GM18511 (cell line): ENCODE measurements around the gene ANGEL2.
"Not testable (repeated sequence)": the region's sequence is repeated elsewhere in the genome, so short reads cannot be mapped to it uniquely, and the experiment has no call there.

Experiments
- ATAC-seq: cut with Tn5 transposase; IDR thresholded peaks from one replicate; pipeline ENCODE4 v1.9.1; 2021; ENCODE audit warnings: mild to moderate bottlenecking, moderate library complexity; ENCODE audit not compliant: unreplicated experiment

Gene ANGEL2

DNA sequence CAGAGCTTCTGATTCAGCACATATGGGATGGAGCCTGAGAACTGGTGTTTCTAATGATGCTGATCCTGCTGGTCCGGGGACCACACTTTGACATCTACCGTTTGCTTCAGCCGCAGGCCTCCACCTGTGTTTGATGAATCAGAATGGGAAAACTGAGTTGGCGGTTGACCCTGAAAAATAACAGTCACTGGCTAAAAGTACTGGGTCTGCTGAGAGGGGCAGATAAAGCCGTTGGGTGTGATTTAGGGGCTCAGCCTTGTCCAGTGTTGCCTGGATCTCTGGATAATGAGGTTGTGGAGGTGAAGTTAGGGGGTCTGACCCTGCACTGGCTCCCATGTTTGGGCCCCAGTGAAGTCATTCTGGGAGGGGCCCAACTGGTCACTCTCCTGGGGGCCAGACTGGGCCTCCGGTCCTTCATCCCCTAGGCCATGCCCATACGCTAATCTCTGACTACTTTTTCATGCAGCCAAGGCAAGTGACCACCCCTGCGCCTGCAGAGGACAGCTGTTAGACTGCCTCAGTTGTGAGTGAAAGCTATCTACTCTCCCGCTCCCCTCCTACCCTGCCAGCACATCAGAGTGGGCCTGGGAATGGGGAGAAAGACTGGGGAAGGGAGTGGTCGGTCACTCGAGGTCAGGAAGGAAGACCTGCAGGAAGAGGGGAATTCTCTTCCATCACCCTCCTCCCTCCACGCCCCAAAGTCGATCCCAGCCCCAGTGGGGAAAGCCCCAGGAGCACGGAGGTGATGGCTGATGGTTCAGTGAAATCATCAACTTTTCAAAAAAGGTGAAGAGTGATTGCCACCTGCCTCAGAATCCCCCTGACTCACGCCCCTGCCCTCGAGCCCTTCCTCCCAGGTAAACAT is 37.7 kb downstream of the ANGEL2 start:
- no peak for ATAC-seq

- no peak for ATAC-seq
Measured at GRCh38 chr1:212976586-212976985, 39.1 kb downstream of the ANGEL2 start.

DNA sequence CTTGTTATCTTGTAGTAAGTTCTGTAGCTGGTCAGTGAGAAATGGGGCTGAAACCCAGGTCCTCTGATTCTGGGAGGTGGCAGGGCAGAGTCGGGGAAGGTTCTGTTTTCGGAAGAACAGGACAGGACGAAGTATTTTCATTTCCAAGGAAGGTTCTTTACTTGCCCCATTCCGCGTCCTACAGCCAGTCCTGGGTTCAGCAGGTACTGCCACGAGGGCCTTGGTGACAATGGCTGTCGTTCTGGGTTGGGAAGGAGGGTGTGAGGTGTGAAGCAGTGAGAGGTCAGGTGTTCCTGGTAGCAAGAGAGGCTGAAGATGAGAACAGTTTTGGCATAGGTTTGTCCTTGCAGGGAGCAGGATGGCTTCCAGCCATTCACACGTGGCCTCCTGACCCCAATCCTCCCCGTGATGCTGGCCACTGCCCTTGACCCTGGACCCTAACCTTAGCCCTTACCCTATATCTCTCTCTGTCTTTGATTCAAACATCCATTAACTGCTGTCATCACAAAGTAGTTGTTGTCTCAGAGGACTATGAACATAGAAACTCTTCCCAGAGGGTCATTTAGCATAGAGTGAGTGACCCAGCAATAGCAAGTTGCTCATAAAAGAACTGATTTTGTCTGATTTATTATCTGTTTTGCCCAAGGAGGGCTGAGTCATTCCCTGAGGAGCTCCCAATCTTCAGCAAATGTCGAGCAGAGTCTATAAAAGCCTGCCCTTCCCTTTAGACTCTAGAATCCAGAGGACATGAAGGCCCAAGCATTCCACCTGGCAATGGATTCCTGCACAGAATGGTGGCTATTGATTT is 40.4 kb downstream of the ANGEL2 start:
- no peak for ATAC-seq

GRCh38 chr1:212974711-212975110 is 41.0 kb downstream of the ANGEL2 start:
- ATAC-seq, result no peak

DNA sequence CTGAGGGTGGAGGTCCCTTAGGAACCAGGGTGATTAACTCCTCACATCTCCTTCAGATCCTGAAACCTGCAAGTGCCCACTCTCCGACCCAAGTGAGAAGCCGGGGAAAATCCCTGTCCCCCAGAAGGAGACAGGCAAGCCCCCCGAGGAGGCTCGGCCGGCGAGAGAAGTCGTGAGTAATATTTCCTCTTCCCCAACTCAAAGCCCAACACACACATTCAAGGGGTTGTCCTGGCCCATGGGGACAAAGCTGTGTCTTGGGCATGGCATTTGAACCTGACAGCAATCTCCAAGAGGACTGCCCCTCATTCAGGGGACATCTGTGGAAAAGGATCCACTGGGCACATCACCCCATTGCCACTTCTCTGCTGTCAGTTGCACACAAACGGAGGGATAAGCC is 41.8 kb downstream of the ANGEL2 start:
- ATAC-seq, result no peak

GRCh38 chr1:212973426-212973825 is 42.2 kb downstream of the ANGEL2 start:
- ATAC-seq, result no peak

GRCh38 chr1:212971312-212971711 is 44.4 kb downstream of the ANGEL2 start:
- no peak for ATAC-seq

DNA sequence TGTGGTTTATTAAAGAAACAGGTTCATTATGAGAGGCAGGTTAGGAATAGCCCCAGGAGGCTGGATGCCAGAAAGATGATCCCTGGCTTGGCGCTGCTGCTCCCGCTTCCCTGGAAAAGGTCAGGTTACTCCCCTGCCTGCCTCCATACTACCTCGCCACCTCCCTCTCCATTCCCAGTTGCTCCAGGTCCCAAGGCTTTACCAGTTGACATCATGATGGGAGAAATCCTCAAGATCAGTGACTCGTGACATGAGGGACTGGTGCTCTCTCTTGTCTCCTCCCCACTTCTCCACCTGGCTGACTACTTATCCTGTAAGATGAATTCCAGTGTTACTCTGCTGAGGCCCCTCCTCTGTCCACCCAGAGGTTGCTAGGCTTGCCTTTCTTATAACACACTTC is 45.6 kb downstream of the ANGEL2 start:
- no peak for ATAC-seq

DNA sequence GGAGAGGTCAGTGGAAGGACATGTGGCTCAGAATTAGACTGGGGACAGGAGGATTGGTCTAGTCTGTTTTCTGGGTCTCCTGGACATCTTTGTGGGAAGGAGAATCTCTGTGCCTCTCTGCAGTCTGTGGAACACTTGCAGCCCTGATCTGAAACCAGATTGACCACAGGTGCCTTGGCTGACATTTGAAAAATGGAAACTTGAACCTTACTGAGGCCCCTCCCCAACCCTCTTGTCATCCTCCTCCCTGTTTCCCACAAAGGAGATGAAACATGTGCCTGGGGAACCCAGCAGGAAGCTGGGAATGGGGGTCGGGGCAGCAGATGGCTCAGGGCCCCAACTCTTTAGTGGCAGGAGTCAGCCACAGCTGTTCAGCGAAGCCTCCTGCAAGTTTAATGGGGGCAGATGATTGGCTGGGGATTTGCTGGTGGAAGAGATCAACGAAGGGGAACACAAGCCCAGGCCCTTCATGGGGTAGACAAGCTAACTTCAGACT is 47.3 kb downstream of the ANGEL2 start:
- peak; percentile 72 for ATAC-seq

- peak; percentile 60 for ATAC-seq
Measured at GRCh38 chr1:212967801-212968200, 47.9 kb downstream of the ANGEL2 start.

DNA sequence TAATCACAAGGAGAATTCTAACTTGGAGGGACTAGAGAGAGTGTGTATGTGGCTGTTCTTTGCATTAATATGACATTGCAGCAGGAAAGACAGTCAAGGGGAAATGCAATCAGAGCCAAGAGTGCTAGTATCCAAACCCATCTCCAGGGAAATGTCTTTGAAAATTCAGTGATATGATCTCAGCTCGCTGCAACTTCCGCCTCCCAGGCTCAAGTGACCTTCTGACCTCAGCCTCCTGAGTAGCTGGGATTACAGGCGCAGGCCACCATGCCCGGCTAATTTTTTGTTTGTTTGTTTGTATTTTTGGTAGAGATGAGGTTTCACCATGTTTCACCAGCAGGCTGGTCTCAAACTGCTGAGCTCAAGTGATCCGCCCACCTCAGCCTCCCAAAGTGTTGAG is 49.1 kb downstream of the ANGEL2 start:
- ATAC-seq, result no peak

DNA sequence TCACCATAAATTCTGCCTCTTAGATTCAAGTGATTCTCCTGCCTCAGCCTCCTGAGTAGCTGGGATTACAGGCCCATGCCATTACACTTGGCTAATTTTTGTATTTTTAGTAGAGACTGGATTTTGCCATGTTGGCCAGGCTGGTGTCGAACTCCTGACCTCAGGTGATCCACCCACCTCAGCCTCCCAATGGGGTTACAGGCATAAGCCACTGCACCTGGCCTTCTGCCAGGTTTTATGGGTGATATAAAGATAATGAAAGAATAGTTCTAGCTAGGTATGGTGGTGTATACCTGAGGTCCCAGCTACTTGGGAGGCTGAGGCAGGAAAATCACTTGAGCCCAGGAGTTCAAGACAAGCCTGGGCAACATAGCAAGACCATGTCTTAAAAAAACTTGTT is 50.7 kb downstream of the ANGEL2 start:
- not testable (repeated sequence) for ATAC-seq

DNA sequence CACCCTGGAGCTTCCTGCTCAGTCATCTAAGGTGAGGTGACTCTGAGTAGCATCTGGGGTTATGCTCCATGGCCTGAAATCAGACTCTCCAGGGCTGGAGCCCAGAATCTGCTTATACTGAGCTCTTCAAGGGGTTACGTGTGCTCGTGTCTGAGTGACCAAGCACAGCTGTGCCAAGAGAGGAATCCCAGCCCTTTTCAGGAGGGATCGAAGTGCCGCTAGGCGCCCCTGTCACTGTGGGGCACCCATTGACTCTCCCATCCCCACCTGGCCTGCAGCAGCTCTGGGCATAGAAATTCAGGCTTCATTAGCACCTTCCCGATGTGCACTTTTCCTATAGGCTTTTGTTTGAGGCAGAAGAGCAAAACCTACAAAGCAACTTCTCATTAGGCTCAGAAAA is 51.6 kb downstream of the ANGEL2 start:
- ATAC-seq, result no peak

GRCh38 chr1:212962509-212962908 is 53.2 kb downstream of the ANGEL2 start:
- no peak for ATAC-seq

DNA sequence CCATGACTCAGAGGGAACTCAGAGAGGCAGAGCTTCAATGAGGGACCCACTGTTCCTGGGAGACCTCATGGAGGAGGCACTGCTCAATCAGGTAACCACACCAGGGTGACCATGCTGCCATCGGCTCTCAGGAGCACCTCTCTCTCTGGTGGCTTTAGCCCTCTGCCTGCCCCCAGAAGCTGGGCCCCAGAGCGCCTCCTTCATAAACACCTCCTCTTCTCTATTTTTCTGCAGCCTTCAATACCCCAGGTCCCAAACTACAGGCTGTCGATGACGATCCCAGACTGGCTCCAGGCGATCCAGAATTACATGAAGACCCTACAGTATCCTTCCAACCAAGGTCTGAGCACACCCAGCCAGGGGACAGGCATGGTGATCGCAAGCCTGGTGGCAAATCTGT is 54.7 kb downstream of the ANGEL2 start:
- ATAC-seq, result no peak

GRCh38 chr1:212959266-212960220 is 56.1 kb downstream of the ANGEL2 start:
- ATAC-seq, result peak; percentile 66

- ATAC-seq, result peak; percentile 33
Measured at GRCh38 chr1:212958175-212958574, 57.5 kb downstream of the ANGEL2 start.

GRCh38 chr1:212957546-212957945 is 58.1 kb downstream of the ANGEL2 start:
- ATAC-seq, result no peak

DNA sequence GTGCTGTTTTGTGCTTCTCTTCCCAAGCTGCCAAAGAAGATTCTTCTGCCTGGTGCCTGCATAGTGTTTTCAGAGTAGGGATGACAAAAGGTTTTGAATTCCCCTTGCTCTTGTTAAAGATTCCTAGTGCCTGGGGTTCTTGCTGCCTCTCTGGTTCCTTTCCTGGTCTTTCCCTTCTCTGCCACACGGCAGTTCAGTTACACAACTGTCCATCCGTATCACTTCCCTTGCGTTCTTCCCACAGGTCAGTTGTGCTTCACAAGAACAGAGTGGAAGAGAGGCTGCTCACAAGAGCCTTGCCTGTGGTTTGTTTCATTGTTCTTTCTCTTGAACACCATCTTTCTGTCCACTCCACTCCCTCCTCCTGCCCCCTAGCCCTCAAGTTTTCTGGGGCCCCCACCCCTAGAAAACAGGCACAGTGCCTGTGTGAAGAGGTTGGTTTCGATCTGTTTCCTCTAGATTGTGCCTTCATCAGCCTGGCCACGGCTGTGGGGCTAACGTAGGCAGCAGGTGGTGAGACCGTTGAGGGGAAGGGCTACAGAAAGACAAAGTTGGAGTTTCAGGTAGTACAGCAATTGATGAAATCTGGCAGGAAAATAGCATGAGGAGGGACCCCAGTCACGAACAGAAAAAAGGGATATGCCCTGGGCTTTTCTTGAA is 59.6 kb downstream of the ANGEL2 start:
- ATAC-seq, result no peak

DNA sequence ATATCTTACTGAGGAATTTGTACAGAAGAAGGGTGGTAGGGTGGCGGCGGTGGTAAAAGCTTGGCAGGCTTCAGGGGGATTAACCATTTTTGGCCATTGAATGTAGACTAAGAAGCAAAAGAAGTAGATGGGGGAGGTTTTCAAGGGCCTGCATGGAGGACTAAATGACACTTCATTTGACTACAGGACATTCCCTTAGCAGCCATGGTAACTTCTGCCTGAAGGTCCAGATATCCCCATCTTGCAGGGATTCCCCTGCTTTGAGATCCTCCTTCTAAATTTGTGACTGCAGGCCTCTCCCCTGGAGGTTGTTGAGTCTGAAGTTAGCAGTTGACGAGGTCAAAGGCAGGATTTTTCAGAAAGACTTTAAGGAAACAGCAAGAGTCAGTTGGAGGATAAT is 60.6 kb downstream of the ANGEL2 start:
- no peak for ATAC-seq
